Smooth muscle cell (in vitro differentiated cells): ENCODE measurements around the gene UPK3A. TPM values are rescaled to one million over a fixed set of nuclear protein-coding genes. Genes with fewer than 3 reads are reported as not detected.

Experiments
- DNase-seq: peaks from one replicate; lab custom pipeline; 2025; ENCODE audit not compliant: unreplicated experiment; lab: John Stamatoyannopoulos, UW
- H2AFZ ChIP-seq: fragments of 200-600 bp; sonication (generic); 2 replicates; pipeline ENCODE4 v1.6.0; 2016; ENCODE audit warnings: antibody characterized with exemption, low read depth, mild to moderate bottlenecking
- H3F3A ChIP-seq: fragments of 200-600 bp; sonication (generic); 2 replicates; pipeline ENCODE4 v1.6.0; 2017; ENCODE audit warnings: antibody characterized with exemption, low read depth
- H3K27ac ChIP-seq: fragments of 200-600 bp; sonication (generic); 2 replicates; pipeline ENCODE4 v1.5.1; 2016; ENCODE audit warnings: low read depth, mild to moderate bottlenecking
- H3K27me3 ChIP-seq: fragments of 200-600 bp; sonication (generic); 2 replicates; pipeline ENCODE4 v1.6.1; 2016; ENCODE audit warnings: low read depth, mild to moderate bottlenecking
- H3K36me3 ChIP-seq: fragments of 200-600 bp; sonication (generic); 2 replicates; pipeline ENCODE4 v1.5.1; 2016; ENCODE audit warnings: low read depth
- H3K4me1 ChIP-seq: fragments of 200-600 bp; sonication (generic); 2 replicates; pipeline ENCODE4 v1.5.1; 2016; ENCODE audit warnings: low read depth
- H3K4me2 ChIP-seq: fragments of 200-600 bp; sonication (generic); 2 replicates; pipeline ENCODE4 v1.6.0; 2016; ENCODE audit warnings: mild to moderate bottlenecking
- H3K4me3 ChIP-seq: fragments of 200-600 bp; sonication (generic); 2 replicates; pipeline ENCODE4 v1.5.1; 2016; ENCODE audit warnings: mild to moderate bottlenecking
- H3K79me2 ChIP-seq: fragments of 200-600 bp; sonication (generic); 2 replicates; pipeline ENCODE4 v1.6.0; 2016; ENCODE audit warnings: low read depth, mild to moderate bottlenecking
- H3K9ac ChIP-seq: fragments of 200-600 bp; sonication (generic); 2 replicates; pipeline ENCODE4 v1.6.0; 2016; ENCODE audit warnings: low read depth
- H3K9me3 ChIP-seq: fragments of 200-600 bp; sonication (generic); replicated peaks from 2 replicates; pipeline ENCODE4 v1.5.1; 2016; ENCODE audit warnings: low read depth
- H4K20me1 ChIP-seq: fragments of 200-600 bp; sonication (generic); 2 replicates; pipeline ENCODE4 v1.6.0; 2016; ENCODE audit warnings: low read depth
- WGBS: methylation state at CpG from one replicate; pipeline ENCODE4 v1.1.7; 2016; ENCODE audit warnings: low lambda C conversion rate; 5-methylcytosine and 5-hydroxymethylcytosine counted together
- polyA plus RNA-seq: library from polyadenylated mRNA; unstranded; fragments of >200 nt; fragmentation: Nextera tagmentation; extraction: Ambion mirVana; gene quantifications from 2 replicates; pipeline ENCODE4 v1.2.1, GENCODE V29; 2016
- total RNA-seq: library from RNA; depleted of rRNA; stranded (reverse); fragments of >200 nt; gene quantifications from 2 replicates; pipeline ENCODE4 v1.2.3, GENCODE V29; 2014
- TF ChIP-seq, protein P1 (sequence below): fragments of 200-600 bp; sonication (generic); IDR thresholded peaks from 2 replicates; pipeline ENCODE4 v1.5.1; 2017; ENCODE audit warnings: borderline replicate concordance, mild to moderate bottlenecking, antibody characterized with exemption; ENCODE audit not compliant: insufficient read depth, poor library complexity, severe bottlenecking

The UPK3A gene
- total and polyA plus RNA-seq, 2 experiments from 2014 or later = not detected

DNA sequence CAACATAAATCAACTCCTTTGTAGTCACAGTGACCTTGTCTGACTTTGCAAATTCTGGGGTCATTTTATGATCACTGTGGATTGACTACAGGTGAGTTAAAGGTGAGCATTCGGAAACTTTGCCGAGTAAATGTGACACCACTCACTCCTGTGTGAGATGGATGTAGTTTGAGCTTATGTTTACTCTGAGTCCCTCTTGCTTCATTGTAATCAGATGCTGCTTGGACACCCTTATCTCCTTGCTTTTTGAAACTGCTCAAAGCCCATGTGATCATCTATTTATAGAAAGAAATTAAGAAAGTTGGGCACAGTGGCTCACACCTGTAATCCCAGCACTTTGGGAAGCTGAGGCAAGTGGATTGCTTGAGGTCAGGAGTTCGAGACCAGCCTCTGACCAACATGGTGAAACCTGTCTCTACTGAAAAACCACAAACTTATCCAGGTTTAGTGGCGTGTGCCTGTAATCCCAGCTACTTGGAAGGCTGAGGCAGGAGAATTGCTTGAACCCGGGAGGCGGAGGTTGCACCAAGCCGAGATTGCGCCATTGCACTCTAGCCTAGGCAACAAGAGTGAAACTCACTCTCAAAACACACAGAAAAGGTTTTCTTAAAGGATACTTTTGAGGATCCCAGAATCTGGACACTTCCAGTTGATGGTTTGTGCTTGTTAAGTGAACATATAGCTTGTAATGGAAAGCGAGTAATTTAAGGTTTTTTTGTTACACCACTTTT lies 32.2 kb downstream of the UPK3A start:
- Histone ChIP-seq H3K27ac (peak overlapping the region; percentile 96), H3K4me2 (no peak overlapping the region)
- TF ChIP-seq, protein P1, sequence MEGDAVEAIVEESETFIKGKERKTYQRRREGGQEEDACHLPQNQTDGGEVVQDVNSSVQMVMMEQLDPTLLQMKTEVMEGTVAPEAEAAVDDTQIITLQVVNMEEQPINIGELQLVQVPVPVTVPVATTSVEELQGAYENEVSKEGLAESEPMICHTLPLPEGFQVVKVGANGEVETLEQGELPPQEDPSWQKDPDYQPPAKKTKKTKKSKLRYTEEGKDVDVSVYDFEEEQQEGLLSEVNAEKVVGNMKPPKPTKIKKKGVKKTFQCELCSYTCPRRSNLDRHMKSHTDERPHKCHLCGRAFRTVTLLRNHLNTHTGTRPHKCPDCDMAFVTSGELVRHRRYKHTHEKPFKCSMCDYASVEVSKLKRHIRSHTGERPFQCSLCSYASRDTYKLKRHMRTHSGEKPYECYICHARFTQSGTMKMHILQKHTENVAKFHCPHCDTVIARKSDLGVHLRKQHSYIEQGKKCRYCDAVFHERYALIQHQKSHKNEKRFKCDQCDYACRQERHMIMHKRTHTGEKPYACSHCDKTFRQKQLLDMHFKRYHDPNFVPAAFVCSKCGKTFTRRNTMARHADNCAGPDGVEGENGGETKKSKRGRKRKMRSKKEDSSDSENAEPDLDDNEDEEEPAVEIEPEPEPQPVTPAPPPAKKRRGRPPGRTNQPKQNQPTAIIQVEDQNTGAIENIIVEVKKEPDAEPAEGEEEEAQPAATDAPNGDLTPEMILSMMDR = no peak

DNA sequence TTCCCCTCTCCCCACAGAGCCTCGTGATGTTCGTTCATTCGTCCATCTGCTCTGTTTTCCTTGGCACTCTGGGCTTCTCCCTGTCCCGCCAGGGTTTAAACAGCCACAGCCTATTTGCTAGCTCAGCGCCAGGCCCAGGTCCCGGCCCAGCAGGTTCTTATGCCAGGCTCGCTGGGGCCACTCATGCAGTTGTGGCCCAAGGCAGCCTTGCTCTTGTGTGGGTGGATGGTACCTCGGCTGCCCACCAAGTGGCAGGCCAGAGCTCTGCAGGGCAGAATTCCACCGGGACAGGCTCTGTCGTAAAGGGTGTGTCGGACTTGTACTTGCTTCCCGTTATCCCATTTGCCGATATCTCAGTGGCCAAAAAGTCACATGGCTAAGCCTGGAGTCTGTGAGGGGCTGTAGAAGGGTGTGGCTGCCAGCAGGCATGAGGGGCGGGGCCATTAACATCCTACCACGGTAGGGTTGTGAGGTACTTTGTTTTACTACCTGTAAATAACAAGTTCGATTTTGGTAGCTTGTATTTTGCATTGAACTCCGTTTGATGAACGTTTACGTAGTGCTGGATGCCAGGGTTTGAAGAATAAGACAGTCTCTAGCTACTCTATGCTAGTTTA lies 32.9 kb downstream of the UPK3A start:
- peaks cover 32% of the 10 kb centered on the region for H3K4me1 ChIP-seq
- TF ChIP-seq, protein P1 = no peak
- WGBS = 68% methylated on average over 19 of the region's 19 CpGs

More for the DNA sequence above, 32.2 kb downstream of the UPK3A start:
- Histone ChIP-seq H4K20me1 (peaks cover 6% of the 10 kb centered on the region), H3K36me3 (no peaks in the 10 kb centered on the region), H3F3A (peaks cover 35% of the 10 kb centered on the region), H3K27me3 (no peaks in the 10 kb centered on the region), H3K4me3 (no peak overlapping the region), H3K9ac (no peak overlapping the region), H2AFZ (no peak overlapping the region), H3K79me2 (peaks cover 71% of the 10 kb centered on the region), H3K9me3 (no peaks in the 10 kb centered on the region), H3K4me1 (peaks cover 34% of the 10 kb centered on the region)
- DNase-seq = no peak
- 90% methylated on average over 9 of the region's 9 CpGs for WGBS

DNA sequence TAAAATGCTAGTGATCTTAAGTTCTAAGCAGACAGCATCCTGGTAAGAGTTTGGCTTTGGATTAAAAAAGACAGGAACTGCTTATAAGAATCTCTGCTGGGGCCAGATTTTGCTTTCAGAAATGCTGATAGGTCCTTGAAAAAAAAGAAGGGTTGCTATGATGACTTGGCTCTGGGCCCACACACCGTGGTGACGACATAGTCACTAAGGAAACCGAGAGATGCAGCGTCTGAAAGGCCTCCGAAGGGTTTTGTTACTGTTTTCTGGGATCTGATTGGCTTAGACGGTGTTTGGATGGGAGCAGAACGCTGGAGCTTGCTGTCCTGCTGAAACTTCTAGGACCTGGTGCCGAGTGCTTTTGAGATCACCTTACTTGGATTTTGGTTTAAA lies 33.4 kb downstream of the UPK3A start:
- H3K79me2 ChIP-seq = peaks cover 74% of the 10 kb centered on the region
- H3K9ac ChIP-seq = peak overlapping the region; percentile 81
- peak; percentile 16 for DNase-seq
- peak overlapping the region; percentile 96 for H3K27ac ChIP-seq
- H3K9me3 ChIP-seq = no peaks in the 10 kb centered on the region
- H3F3A ChIP-seq = peaks cover 35% of the 10 kb centered on the region
- H3K36me3 ChIP-seq = no peaks in the 10 kb centered on the region
- H3K27me3 ChIP-seq = no peaks in the 10 kb centered on the region
- peak overlapping the region; percentile 78 for H3K4me2 ChIP-seq
- H4K20me1 ChIP-seq = peaks cover 9% of the 10 kb centered on the region
- H3K4me1 ChIP-seq = peaks cover 27% of the 10 kb centered on the region
- H3K4me3 ChIP-seq = peak overlapping the region; percentile 22
- peak overlapping the region; percentile 33 for H2AFZ ChIP-seq
- TF ChIP-seq, protein P1 = no peak
- 10% methylated on average over 8 of the region's 8 CpGs for WGBS

More for the DNA sequence above, 32.9 kb downstream of the UPK3A start:
- peaks cover 35% of the 10 kb centered on the region for H3F3A ChIP-seq
- peaks cover 9% of the 10 kb centered on the region for H4K20me1 ChIP-seq
- H3K4me3 ChIP-seq = no peak overlapping the region
- H3K36me3 ChIP-seq = no peaks in the 10 kb centered on the region
- no peak overlapping the region for H2AFZ ChIP-seq
- DNase-seq = no peak
- H3K27me3 ChIP-seq = no peaks in the 10 kb centered on the region
- no peaks in the 10 kb centered on the region for H3K9me3 ChIP-seq
- peak overlapping the region; percentile 96 for H3K27ac ChIP-seq
- peaks cover 72% of the 10 kb centered on the region for H3K79me2 ChIP-seq
- H3K4me2 ChIP-seq = peak overlapping the region; percentile 78
- H3K9ac ChIP-seq = peak overlapping the region; percentile 81
